Activated CD4-positive, alpha-beta T cell treated with anti-CD3 and anti-CD28 coated beads, Interleukin-2, amount 50 U/mL, for 16 hours (primary cell): Measurements from ENCODE around the gene EFCC1.

Experiments
- DNase-seq: peaks from one replicate; pipeline ENCODE4 v3.0.0-alpha.2; 2020

EFCC1 gene, protein sequence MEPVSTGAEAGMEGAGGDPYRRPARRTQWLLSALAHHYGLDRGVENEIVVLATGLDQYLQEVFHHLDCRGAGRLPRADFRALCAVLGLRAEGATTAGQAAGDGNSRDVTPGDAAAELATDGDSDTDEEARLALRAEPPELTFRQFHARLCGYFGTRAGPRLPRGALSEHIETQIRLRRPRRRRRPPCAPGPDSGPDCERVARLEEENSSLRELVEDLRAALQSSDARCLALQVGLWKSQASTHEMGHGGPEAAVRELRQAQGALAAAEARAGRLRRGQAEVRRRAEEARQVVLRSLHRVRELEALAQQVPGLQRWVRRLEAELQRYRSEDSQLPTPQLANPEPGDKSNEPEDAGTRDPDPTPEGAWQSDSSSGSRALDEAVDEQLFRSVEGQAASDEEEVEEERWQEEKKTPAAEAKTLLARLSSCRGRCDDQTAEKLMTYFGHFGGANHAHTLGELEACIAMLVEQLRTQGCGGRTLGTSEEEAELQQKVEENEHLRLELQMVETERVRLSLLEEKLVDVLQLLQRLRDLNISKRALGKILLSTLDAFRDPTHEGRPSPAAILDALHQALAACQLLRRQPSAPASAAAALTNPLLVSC

GRCh38 chr3:129001101-129001805 is at the start of gene EFCC1:
TSS of gene EFCC1 (plus strand) at chr3:129001304. CDS start at chr3:129001629, 325 bp downstream.
- DNase-seq, result no peak

GRCh38 chr3:128956440-128956839 is 44.7 kb upstream of the EFCC1 start:
- no peak for DNase-seq

- DNase-seq, result no peak
These were observed 35.8 kb upstream of the EFCC1 start for GRCh38 chr3:128965280-128965679.

- no peak for DNase-seq
These were observed 35.3 kb upstream of the EFCC1 start for GRCh38 chr3:128965818-128966217.

GRCh38 chr3:128967748-128968355 is 33.3 kb upstream of the EFCC1 start:
- no peak for DNase-seq

DNA sequence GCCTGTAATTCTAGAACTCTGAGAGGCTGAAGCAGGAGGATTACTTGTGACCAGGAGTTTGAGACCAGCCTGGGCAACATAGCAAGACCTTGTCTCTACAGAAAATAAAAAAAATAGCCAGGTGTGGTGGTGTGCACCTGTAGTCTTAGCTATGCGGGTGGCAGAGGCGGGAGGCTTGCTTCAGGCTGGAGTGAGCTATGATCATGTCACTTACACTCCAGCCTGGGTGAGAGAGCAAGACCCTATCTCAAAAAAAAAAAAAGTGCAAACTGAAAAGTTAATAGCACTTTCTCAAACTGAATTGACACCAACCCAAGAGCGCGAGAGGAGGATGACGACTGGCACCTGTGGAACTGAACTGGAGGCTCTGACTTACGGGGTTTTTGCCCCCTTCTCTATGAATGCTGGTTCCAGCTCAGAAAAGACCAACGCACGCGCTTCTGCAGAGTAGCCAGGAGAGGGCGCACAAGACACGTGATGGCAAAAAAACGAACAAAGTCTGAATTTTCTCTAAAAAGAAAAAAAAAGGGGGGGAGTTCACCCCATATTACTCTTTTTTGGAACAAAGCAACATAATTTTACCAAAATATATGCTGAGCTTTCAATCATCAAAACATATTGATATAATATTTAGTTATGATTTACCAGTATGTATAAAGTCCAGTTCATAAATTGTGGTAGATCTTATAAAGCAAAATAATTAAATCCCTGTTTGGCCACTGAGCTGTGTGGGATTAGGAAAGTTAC is 30.9 kb upstream of the EFCC1 start:
- peak; percentile 54 for DNase-seq

DNA sequence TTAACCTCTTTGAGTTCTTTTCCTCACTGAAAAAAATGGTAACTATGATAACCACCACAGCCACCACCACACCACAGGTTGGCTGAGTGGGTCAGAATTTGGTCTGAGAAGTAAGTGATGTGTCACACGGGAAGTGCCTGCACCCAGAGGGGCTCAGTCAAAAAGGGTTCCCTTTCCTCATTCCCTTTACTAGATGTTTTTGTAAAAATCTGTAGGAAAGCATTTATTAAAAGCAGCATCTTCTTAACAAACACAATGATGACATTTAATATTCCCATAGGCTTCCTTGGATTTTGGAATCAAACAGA is 30.4 kb upstream of the EFCC1 start:
- DNase-seq, result peak; percentile 17

DNA sequence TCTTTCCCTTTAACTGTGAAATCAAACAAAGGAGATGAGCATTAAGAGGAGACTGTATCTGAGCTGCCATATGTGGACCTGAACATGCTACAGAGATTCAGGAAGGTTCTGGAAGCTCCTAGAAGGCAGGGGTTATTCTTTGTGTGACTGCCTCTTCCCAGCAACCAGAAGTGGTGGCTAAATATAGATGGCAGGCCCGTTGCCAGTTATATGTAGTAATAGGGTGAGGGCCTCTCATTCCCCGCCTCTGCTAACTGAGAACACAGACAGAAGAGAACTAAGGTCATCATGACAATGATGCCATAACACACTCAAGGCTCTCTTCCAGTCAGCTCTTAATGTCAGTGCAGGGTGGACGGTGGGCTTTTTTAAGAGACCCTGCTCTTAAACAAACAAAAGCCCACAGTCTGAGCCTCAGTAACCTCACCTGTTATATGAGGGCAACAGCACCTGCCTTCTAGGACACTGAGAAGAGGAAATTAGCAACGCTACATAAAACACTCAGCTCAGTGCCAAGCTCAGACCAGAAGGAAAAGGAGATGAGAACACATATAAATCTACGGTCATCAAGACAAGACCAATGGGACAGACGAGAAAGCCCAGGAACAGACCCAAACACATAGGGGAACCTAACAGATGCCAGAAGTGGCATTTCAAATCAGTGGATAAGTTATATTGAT is 29.5 kb upstream of the EFCC1 start:
- DNase-seq, result no peak

- no peak for DNase-seq
These were observed 27.0 kb upstream of the EFCC1 start for GRCh38 chr3:128973988-128974564.

GRCh38 chr3:128975276-128975675 is 25.8 kb upstream of the EFCC1 start:
- no peak for DNase-seq

DNA sequence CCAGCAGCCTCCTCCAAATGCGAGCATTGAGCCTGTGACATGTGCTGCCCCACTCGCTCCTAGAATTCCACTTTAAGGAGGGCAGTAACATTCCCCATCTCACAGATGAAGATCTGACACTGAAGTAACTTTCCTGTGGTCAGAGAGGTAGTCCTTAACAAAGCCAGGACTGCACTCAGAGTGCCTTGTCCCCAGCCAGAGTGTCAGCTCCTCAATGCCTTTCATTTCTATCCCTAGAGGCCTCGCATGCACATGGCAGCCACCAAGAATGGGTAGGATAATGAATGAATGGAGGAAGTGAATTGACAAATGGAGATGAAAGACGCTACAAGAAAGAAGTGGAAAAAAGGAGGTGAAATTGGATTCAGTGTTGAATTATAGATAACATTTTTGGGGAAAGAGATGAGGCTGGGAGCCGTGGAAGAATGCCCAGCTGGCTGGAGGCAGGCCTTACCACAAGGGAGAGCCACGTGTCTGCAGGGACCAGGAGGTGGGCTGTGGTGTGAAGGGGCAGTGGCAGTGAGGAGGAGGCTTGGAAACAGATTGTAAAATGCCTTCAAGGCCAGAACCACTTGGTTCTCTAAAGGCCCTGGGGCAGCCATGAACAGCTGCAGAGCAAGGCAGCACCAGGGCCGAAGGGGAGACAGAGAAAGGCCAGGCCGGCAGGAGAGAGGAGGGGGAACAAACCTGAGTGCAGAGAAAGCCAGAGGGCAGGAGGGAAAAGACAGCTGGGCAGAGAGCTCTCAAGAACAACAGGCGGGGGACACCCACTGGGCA is 17.6 kb upstream of the EFCC1 start:
- DNase-seq, result no peak

GRCh38 chr3:128984596-128984995 is 16.5 kb upstream of the EFCC1 start:
- no peak for DNase-seq

DNA sequence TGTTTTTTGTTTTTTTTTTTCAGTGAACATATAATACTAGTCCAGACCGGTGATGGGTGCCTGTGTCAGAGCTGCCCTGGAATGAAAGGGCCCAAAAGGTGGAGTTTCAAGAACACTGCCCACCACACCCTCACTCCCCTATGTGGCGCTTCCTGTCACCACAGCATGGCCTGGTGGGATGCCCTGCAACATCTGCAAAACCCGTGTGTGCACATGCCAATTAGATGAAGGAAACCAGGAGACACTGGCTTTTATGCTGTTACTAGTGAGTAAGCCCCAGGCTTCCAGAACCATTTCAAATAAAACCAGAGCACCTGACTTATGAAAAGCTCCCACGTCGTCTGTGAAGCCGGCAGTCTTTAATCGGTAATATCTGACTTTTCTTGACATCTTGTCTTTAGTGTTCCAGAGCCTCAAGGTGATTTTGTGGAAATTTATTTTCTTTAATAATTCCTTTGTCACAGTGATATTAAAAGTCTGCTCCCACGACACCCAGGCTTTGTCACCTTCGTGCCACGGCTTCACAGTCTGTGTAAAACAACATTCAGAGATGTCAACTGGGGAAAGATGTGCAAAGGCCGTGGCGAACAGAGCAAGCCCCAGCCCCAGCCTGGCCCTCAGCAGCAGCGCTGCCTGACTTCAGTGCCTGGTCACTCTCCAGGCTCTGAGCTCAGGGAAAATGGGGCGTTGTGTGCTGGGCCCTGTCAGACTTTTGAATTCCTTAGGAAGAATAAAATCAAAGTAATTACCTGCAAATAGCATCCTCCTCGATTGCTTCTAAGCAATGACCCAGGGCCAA is 13.6 kb upstream of the EFCC1 start:
- no peak for DNase-seq

DNA sequence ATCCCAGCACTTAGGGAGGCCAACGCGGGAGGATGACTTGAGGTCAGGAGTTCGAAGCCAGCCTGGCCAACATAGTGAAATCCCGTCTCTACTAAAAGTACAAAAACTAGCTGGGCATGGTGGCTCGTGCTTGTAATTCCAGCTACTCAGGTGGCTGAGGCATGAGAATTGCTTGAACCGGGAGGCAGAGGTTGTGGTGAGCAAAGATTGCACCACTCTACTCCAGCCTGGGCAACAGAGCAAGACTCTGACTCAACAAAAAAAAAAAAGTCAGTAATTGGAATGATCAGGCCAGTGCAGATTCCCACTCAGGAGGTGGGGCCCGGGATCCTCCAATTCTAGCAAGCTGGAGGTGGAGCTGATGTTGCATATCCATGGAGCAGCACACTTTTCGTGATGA is 12.8 kb upstream of the EFCC1 start:
- DNase-seq, result no peak

DNA sequence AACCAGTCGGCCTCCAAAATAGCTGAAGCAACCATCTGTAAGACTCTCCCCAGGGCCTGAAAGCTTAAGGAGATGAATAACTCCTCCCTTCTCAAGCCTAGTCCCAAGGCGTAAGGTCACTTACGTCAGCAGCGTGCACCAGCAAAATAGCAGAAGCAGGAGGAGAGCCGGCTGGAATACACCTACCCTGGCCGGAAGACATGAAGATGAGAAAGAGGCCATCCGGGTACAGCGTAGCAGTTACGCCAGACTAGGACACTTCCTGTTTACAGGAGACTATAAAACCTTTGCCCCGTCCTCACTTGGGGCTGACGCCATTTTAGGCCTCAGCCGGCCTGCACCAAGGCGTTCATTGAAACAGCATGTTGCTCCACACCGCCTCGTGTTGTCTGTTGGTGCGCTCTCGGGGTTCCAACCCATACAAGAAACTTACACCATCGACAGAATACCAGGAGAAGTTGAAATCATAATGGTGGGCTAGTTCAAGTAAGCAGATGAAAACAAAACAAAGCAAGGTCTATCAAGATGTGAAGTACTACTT is 9.7 kb upstream of the EFCC1 start:
- no peak for DNase-seq

- no peak for DNase-seq
These were observed 8.1 kb upstream of the EFCC1 start for GRCh38 chr3:128992926-128993460.

- DNase-seq, result peak; percentile 88
These were observed 7.5 kb upstream of the EFCC1 start, which contains the start of gene CFAP92 for GRCh38 chr3:128993461-128994172. TSS of gene CFAP92 (minus strand) at chr3:128994076. CDS start at chr3:128993304, 772 bp downstream.

DNA sequence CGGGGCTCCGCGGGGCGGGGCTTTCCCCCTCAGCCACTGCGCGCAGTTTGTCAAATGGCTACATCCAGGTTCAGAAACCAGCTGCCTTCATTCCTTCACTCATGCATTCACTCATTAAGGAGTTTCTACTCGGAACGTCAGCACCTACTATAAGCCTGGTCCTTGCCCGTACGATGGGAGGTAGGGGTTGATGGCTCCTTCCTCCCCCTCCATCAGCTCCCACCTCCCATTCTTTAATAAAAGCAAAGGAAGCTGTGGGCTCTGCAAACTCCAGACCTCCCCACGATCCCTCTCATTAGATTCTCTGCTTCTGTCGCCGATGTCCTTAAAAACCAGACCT is 7.0 kb upstream of the EFCC1 start:
- DNase-seq, result no peak
